HepG2 (cell line): ENCODE measurements around the gene SLC22A14. TPM values are rescaled to one million over a fixed set of nuclear protein-coding genes. Genes with fewer than 3 reads are reported as not detected.
A peak's percentile ranks its signal among the peaks of the same experiment; 100 is the strongest.

Experiments used
- BHLHE40 ChIP-seq: IDR thresholded peaks from 2 replicates; pipeline ENCODE4 v1.6.1; 2011; ENCODE audit warnings: low read length, improper control_type of control experiment
- BRF2 ChIP-seq: sonication (generic); formaldehyde crosslinking; IDR thresholded peaks from 2 replicates; pipeline ENCODE4 v1.8.1; 2022; ENCODE audit warnings: mild to moderate bottlenecking, missing genetic modification reagents
- CREBL2 ChIP-seq: sonication (generic); formaldehyde crosslinking; IDR thresholded peaks from 2 replicates; pipeline ENCODE4 v1.8.1; 2023; ENCODE audit warnings: missing genetic modification reagents, mild to moderate bottlenecking, borderline replicate concordance
- HNF4A ChIP-seq: sonication (generic); formaldehyde crosslinking; IDR thresholded peaks from 2 replicates; pipeline ENCODE4 v1.4.0; 2020; ENCODE audit warnings: missing genetic modification reagents
- ISX ChIP-seq: sonication (generic); formaldehyde crosslinking; conservative IDR thresholded peaks from 2 replicates; pipeline ENCODE4 v1.5.0; 2020; ENCODE audit warnings: missing genetic modification reagents
- MBNL3 ChIP-seq: fragments of 250-450 bp; sonication (Bioruptor Pico); conservative IDR thresholded peaks from 2 replicates; pipeline ENCODE4 v1.8.0; 2022; ENCODE audit warnings: mild to moderate bottlenecking, inconsistent platforms
- MIXL1 ChIP-seq: IDR thresholded peaks from 2 replicates; pipeline ENCODE4 v1.6.1; 2016
- MLX ChIP-seq: IDR thresholded peaks from 2 replicates; pipeline ENCODE4 v1.6.1; 2016
- MTF1 ChIP-seq: sonication (generic); formaldehyde crosslinking; IDR thresholded peaks from 2 replicates; pipeline ENCODE4 v1.5.0; 2020; ENCODE audit warnings: missing genetic modification reagents
- MZF1 ChIP-seq: sonication (generic); formaldehyde crosslinking; IDR thresholded peaks from 2 replicates; pipeline ENCODE4 v1.8.1; 2023; ENCODE audit warnings: mild to moderate bottlenecking, missing genetic modification reagents, borderline replicate concordance
- NRL ChIP-seq: sonication (generic); formaldehyde crosslinking; IDR thresholded peaks from 2 replicates; pipeline ENCODE4 v1.5.0; 2020; ENCODE audit warnings: missing genetic modification reagents, mild to moderate bottlenecking, moderate library complexity, borderline replicate concordance
- PLSCR1 ChIP-seq: sonication (generic); formaldehyde crosslinking; IDR thresholded peaks from 2 replicates; pipeline ENCODE4 v1.5.0; 2020; ENCODE audit warnings: missing genetic modification reagents, mild to moderate bottlenecking, borderline replicate concordance
- PRPF4 ChIP-seq: fragments of 200-400 bp; formaldehyde crosslinking; IDR thresholded peaks from 2 replicates; pipeline ENCODE4 v1.6.1; 2016; ENCODE audit warnings: low read length, low read depth; ENCODE audit not compliant: poor library complexity, severe bottlenecking
- RFXAP ChIP-seq: sonication (generic); formaldehyde crosslinking; IDR thresholded peaks from 2 replicates; pipeline ENCODE4 v1.4.0; 2020; ENCODE audit warnings: missing genetic modification reagents, borderline replicate concordance
- SRSF9 ChIP-seq: fragments of 200-400 bp; formaldehyde crosslinking; IDR thresholded peaks from 2 replicates; pipeline ENCODE4 v1.6.1; 2018; ENCODE audit warnings: borderline replicate concordance, mild to moderate bottlenecking, low read depth, low read length; ENCODE audit not compliant: insufficient read depth, poor library complexity, severe bottlenecking
- SRY ChIP-seq: sonication (generic); formaldehyde crosslinking; IDR thresholded peaks from 2 replicates; pipeline ENCODE4 v1.8.0; 2022; ENCODE audit warnings: mild to moderate bottlenecking, missing genetic modification reagents
- TAF15 ChIP-seq: fragments of 200-400 bp; formaldehyde crosslinking; IDR thresholded peaks from one replicate; pipeline ENCODE4 v1.6.1; 2018; ENCODE audit warnings: mild to moderate bottlenecking, low read depth, low read length; ENCODE audit not compliant: poor library complexity, severe bottlenecking
- TRIM24 ChIP-seq: sonication (generic); formaldehyde crosslinking; IDR thresholded peaks from 2 replicates; pipeline ENCODE4 v1.8.0; 2022; ENCODE audit warnings: mild to moderate bottlenecking, missing genetic modification reagents
- ZMAT5 ChIP-seq: sonication (generic); formaldehyde crosslinking; IDR thresholded peaks from 2 replicates; pipeline ENCODE4 v1.5.0; 2020; ENCODE audit warnings: mild to moderate bottlenecking, low read depth, missing genetic modification reagents, borderline replicate concordance
- ZNF34 ChIP-seq: sonication (generic); formaldehyde crosslinking; IDR thresholded peaks from 2 replicates; pipeline ENCODE4 v1.4.0; 2020; ENCODE audit warnings: mild to moderate bottlenecking, missing genetic modification reagents, borderline replicate concordance
- ZNF446 ChIP-seq: sonication (generic); formaldehyde crosslinking; IDR thresholded peaks from 2 replicates; pipeline ENCODE4 v1.5.0; 2020; ENCODE audit warnings: mild to moderate bottlenecking, missing genetic modification reagents
- ZNF451 ChIP-seq: sonication (generic); formaldehyde crosslinking; IDR thresholded peaks from 2 replicates; pipeline ENCODE4 v1.5.0; 2020; ENCODE audit warnings: mild to moderate bottlenecking, missing genetic modification reagents
- ZNF639 ChIP-seq: conservative IDR thresholded peaks from 2 replicates; pipeline ENCODE4 v1.6.1; 2018; ENCODE audit warnings: missing genetic modification reagents
- ZNF792 ChIP-seq: IDR thresholded peaks from 2 replicates; pipeline ENCODE4 v1.6.1; 2016
- polyA plus RNA-seq, 8 experiments: library from polyadenylated mRNA; depleted of rRNA in 3 of 8; stranded (reverse) in 7 of 8; unstranded in 1 of 8; fragments of >200 nt; fragmentation: Illumina TruSeq in 4 of 8; extraction: Trizol in 4 of 8; gene quantifications; 2 replicates each; pipeline versions ENCODE4 v1.2.1 to v1.2.3, GENCODE V29; 2011 to 2016; ENCODE audit warnings: low read depth in 4 of 8, missing spikeins in 1 of 8, mixed read lengths in 1 of 8; ENCODE audit not compliant: insufficient read depth in 1 of 8
- total RNA-seq, 5 experiments: library from RNA; depleted of rRNA; stranded (reverse); fragments of >200 nt; fragmentation: Illumina TruSeq; extraction: Trizol; gene quantifications; 2 replicates each; pipeline ENCODE4 v1.2.3, GENCODE V29; 2016; ENCODE audit warnings: low read depth in 1 of 5

The SLC22A14 gene
- total and polyA plus RNA-seq, 2 of the 13 experiments (the other 11 are each of a cell fraction or from before 2014, with no cell fraction given), result 0.03 TPM; not detected in 1

GRCh38 chr3:38346587-38347410 is 64.7 kb downstream of the SLC22A14 start, which contains the start of gene XYLB (continued):
- TF ChIP-seq BRF2 (CRISPR knock-in tag) (peak; percentile 70; the same call in 1 of the 2 replicates), CREBL2 (CRISPR knock-in tag) (peak; percentile 69; the same call in 1 of the 2 replicates), ZNF639 (CRISPR knock-in tag) (peak; percentile 73; the same call in 1 of the 2 replicates), MZF1 (no peak), MLX (CRISPR knock-in tag) (peak; percentile 79), MTF1 (CRISPR knock-in tag) (no peak), ZNF34 (CRISPR knock-in tag) (peak; percentile 90; the same call in 1 of the 2 replicates), TRIM24 (CRISPR knock-in tag) (no peak), PRPF4 (no peak), MBNL3 (CRISPR knock-in tag) (no peak), ISX (CRISPR knock-in tag) (no peak), MIXL1 (CRISPR knock-in tag) (0 out of 2 replicates have a peak, but pooled peaks have one; percentile 50), ZMAT5 (CRISPR knock-in tag) (no peak), NRL (CRISPR knock-in tag) (peak; percentile 92), SRY (CRISPR knock-in tag) (peak; percentile 94), ZNF792 (CRISPR knock-in tag) (peak; percentile 92), ZNF446 (CRISPR knock-in tag) (0 out of 2 replicates have a peak, but pooled peaks have one; percentile 38), TAF15 (no peak), PLSCR1 (CRISPR knock-in tag) (peak; percentile 58; the same call in 1 of the 2 replicates), SRSF9 (no peak), BHLHE40 (peak; percentile 95), ZNF451 (CRISPR knock-in tag) (peak; percentile 98), HNF4A (CRISPR knock-in tag) (peak; percentile 96), RFXAP (CRISPR knock-in tag) (peak; percentile 91)
